DMS153 (cell line): ENCODE data around the gene CRYBG2.

ENCODE experiments used
- DNase-seq: peaks from one replicate; lab custom pipeline; 2025; lab: John Stamatoyannopoulos, UW

CRYBG2 gene

GRCh38 chr1:26372039-26372438 is 18.1 kb upstream of the CRYBG2 start:
- no peak for DNase-seq

- DNase-seq = no peak
Measured at GRCh38 chr1:26370591-26371382, 16.9 kb upstream of the CRYBG2 start.

GRCh38 chr1:26368486-26368885 is 14.6 kb upstream of the CRYBG2 start:
- DNase-seq = no peak

GRCh38 chr1:26368006-26368405 is 14.1 kb upstream of the CRYBG2 start:
- DNase-seq = no peak

GRCh38 chr1:26367441-26367840 is 13.5 kb upstream of the CRYBG2 start:
- DNase-seq = no peak

GRCh38 chr1:26364956-26365355 is 11.0 kb upstream of the CRYBG2 start:
- DNase-seq = no peak

GRCh38 chr1:26363549-26364448 is 9.9 kb upstream of the CRYBG2 start:
- DNase-seq = peak; percentile 70

- no peak for DNase-seq
Measured at GRCh38 chr1:26362331-26362730, 8.4 kb upstream of the CRYBG2 start.

GRCh38 chr1:26361605-26362122 is 7.7 kb upstream of the CRYBG2 start:
- DNase-seq = no peak

- no peak for DNase-seq
Measured at GRCh38 chr1:26360807-26361604, 7.1 kb upstream of the CRYBG2 start.

GRCh38 chr1:26359981-26360806 is 6.3 kb upstream of the CRYBG2 start:
- DNase-seq = no peak

- no peak for DNase-seq
Measured at GRCh38 chr1:26358411-26359384, 4.8 kb upstream of the CRYBG2 start.

GRCh38 chr1:26357121-26357602 is 3.2 kb upstream of the CRYBG2 start:
- no peak for DNase-seq

GRCh38 chr1:26356106-26356505 is 2.2 kb upstream of the CRYBG2 start:
- DNase-seq = no peak

GRCh38 chr1:26354972-26355371 is 1.0 kb upstream of the CRYBG2 start:
- DNase-seq = no peak

GRCh38 chr1:26353210-26353859 is 595 bp downstream of the CRYBG2 start:
- DNase-seq = no peak

GRCh38 chr1:26352338-26352679 is 1.6 kb downstream of the CRYBG2 start:
- DNase-seq = no peak

- DNase-seq = no peak
Measured at GRCh38 chr1:26351590-26352337, 2.2 kb downstream of the CRYBG2 start.
